Mucosa of stomach (tissue), 1 donor: ENCODE results near the gene WNT8A.

Experiments used
- H3K27me3 ChIP-seq: one replicate; pipeline ENCODE4 v1.7.0; 2013; ENCODE audit warnings: mild to moderate bottlenecking, low read length; ENCODE audit not compliant: control insufficient read depth, insufficient read depth
- H3K36me3 ChIP-seq: one replicate; pipeline ENCODE4 v1.7.0; 2013; ENCODE audit warnings: low read length; ENCODE audit not compliant: control insufficient read depth, insufficient read depth
- H3K4me1 ChIP-seq: one replicate; pipeline ENCODE4 v1.7.0; 2013; ENCODE audit warnings: mild to moderate bottlenecking, low read length; ENCODE audit not compliant: control insufficient read depth, insufficient read depth
- H3K4me3 ChIP-seq: one replicate; pipeline ENCODE4 v1.7.0; 2013; ENCODE audit warnings: low read length
- H3K9ac ChIP-seq: one replicate; pipeline ENCODE4 v1.7.0; 2013; ENCODE audit warnings: mild to moderate bottlenecking, low read length, moderate library complexity
- H3K9me3 ChIP-seq: one replicate; pipeline ENCODE4 v1.7.0; 2013; ENCODE audit warnings: mild to moderate bottlenecking, low read length, moderate library complexity; ENCODE audit not compliant: control insufficient read depth
- donor health status: Pancreatic carcinoma.

Gene WNT8A

DNA sequence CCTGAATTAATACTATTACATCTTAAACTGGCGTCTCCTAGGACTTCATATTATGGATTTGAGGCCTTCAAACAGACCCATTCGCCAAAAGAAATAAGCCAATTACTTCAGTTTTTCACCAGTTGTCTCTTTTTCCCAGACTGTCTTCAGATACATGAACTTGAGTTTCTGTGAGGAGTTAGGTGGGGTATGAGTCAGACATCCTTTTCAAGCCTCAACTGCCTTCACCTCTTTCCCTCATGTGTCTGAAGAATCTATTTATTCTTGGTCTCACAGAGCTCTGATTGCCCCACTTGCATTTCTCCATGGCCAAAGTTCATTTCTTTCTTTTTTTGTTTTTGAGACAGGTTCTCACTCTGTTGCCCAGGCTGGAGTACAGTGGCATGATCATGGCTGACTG, 12.5 kb downstream of the WNT8A start:
- H3K4me1 ChIP-seq: no peaks in the 10 kb centered on the region
- H3K27me3 ChIP-seq: peaks cover 3% of the 10 kb centered on the region
- H3K9me3 ChIP-seq: no peaks in the 10 kb centered on the region
- H3K9ac ChIP-seq: no peak overlapping the region
- H3K4me3 ChIP-seq: no peak overlapping the region
- no peaks in the 10 kb centered on the region for H3K36me3 ChIP-seq

GRCh38 chr5:138096997-138097828, 13.4 kb downstream of the WNT8A start:
- H3K9ac ChIP-seq: no peak overlapping the region
- peaks cover 3% of the 10 kb centered on the region for H3K27me3 ChIP-seq
- no peaks in the 10 kb centered on the region for H3K9me3 ChIP-seq
- no peaks in the 10 kb centered on the region for H3K36me3 ChIP-seq
- H3K4me1 ChIP-seq: no peaks in the 10 kb centered on the region
- H3K4me3 ChIP-seq: no peak overlapping the region

- Histone ChIP-seq H3K4me1 (no peaks in the 10 kb centered on the region), H3K9me3 (no peaks in the 10 kb centered on the region), H3K27me3 (peaks cover 3% of the 10 kb centered on the region), H3K4me3 (no peak overlapping the region), H3K9ac (no peak overlapping the region), H3K36me3 (no peaks in the 10 kb centered on the region)
These were observed 18.9 kb downstream of the WNT8A start for GRCh38 chr5:138102454-138103318.

GRCh38 chr5:138103319-138103637, 19.4 kb downstream of the WNT8A start:
- no peak overlapping the region for H3K4me3 ChIP-seq
- H3K27me3 ChIP-seq: peaks cover 3% of the 10 kb centered on the region
- no peaks in the 10 kb centered on the region for H3K9me3 ChIP-seq
- H3K36me3 ChIP-seq: no peaks in the 10 kb centered on the region
- H3K4me1 ChIP-seq: no peaks in the 10 kb centered on the region
- no peak overlapping the region for H3K9ac ChIP-seq

DNA sequence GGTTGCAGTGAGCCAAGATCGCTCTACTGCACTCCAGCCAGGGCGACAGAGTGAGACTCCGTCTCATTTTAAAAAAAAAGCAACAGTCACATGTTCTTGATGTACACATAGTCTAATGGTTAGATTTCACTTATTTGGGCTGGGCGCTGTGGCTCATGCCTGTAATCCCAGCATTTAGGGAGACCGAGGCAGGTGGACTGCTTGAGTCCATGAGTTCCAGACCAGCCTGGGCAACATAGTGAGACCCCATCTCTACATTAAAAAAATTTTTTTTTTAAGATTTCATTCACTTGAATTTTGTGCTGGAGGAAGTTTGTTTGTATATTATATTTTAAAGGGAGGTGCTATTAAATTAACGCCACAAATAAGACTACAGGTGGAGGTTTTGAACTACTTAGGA, 21.9 kb downstream of the WNT8A start:
- Histone ChIP-seq H3K27me3 (no peaks in the 10 kb centered on the region), H3K9me3 (no peaks in the 10 kb centered on the region), H3K36me3 (no peaks in the 10 kb centered on the region), H3K4me1 (no peaks in the 10 kb centered on the region), H3K4me3 (no peak overlapping the region), H3K9ac (no peak overlapping the region)

DNA sequence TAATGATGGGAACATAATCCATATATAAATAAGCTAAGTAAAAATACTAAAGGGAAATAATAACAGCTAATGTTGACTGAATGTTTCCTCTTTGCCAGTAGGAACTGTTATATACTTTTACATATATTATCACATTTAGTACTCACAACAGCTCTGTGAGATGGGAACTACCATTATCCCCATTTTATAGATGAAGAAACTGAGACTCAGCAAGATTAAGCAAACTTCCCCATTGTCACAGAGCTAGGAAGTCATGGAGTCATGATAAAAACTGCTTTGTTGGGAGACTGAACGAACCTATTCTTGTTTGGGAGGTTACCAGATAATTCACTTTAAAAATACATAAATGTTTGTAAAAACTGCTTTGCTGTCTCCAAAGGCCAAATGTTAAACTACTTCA, 23.4 kb downstream of the WNT8A start:
- Histone ChIP-seq H3K36me3 (no peaks in the 10 kb centered on the region), H3K27me3 (peaks cover 3% of the 10 kb centered on the region), H3K4me1 (no peaks in the 10 kb centered on the region), H3K9me3 (no peaks in the 10 kb centered on the region), H3K9ac (no peak overlapping the region), H3K4me3 (no peak overlapping the region)

GRCh38 chr5:138109463-138110265, 25.8 kb downstream of the WNT8A start:
- H3K4me1 ChIP-seq: no peaks in the 10 kb centered on the region

DNA sequence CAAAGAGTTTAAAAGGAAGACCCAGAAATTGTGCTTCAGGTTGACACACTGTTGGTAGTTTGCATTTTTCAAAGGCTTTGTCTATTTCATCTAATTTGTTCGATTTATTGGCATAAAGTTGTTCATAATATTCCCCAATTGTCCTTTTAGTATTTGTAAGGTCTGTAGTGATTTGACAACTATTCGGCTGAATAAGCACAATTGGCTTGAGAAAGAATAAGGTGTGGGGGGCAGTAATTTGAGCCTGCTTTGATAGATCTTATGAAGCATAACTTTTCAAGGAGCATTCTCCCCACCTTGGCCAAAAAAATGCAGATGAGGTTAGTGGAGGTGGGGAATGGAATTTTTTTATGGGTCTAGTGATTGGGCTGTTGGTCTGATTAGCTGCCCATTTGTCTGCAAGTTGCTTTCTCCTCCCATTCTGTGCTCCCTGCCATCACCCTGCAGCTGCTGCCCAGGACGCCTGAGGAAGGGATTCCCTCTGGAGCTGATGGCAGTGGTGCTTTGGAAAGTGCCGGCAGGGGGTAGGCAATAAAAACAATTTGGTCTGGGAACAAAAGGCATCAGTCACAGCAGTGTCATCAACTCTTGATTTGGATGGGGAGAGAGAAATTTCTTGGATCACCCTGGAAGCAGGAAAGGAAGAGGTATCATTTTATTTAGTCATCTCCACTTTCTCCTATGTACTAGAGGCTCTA, 26.6 kb downstream of the WNT8A start:
- Histone ChIP-seq H3K27me3 (peaks cover 3% of the 10 kb centered on the region), H3K9me3 (no peaks in the 10 kb centered on the region), H3K4me3 (no peak overlapping the region), H3K9ac (no peak overlapping the region), H3K36me3 (no peaks in the 10 kb centered on the region), H3K4me1 (no peaks in the 10 kb centered on the region)

More at GRCh38 chr5:138109463-138110265, 25.8 kb downstream of the WNT8A start:
- H3K36me3 ChIP-seq: no peaks in the 10 kb centered on the region
- peaks cover 3% of the 10 kb centered on the region for H3K27me3 ChIP-seq
- H3K9me3 ChIP-seq: no peaks in the 10 kb centered on the region
- H3K4me3 ChIP-seq: no peak overlapping the region
- H3K9ac ChIP-seq: no peak overlapping the region

- H3K4me3 ChIP-seq: no peak overlapping the region
- no peaks in the 10 kb centered on the region for H3K9me3 ChIP-seq
- H3K4me1 ChIP-seq: no peaks in the 10 kb centered on the region
- no peaks in the 10 kb centered on the region for H3K36me3 ChIP-seq
- H3K27me3 ChIP-seq: peaks cover 3% of the 10 kb centered on the region
- H3K9ac ChIP-seq: no peak overlapping the region
These were observed 27.3 kb downstream of the WNT8A start for GRCh38 chr5:138111181-138111580.

DNA sequence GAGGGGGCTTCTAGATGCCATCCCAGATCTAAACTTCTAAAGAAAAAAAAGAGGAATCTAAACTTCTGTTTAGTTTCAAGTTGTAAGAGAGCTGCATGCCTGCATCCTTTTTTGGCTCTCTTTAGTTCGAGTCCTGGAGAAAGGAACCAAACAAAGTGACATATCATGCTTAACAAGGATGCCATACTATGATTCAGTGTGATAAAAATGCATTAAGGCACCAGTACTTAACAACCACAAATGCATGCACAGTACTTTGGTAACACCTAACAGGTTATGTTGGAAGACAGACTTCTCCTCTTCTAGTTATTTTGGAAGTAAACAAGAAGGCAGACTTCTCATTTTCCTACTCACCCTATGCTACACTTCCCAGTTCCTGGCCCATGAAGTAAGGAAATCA, 28.1 kb downstream of the WNT8A start:
- H3K4me3 ChIP-seq: no peak overlapping the region
- no peaks in the 10 kb centered on the region for H3K36me3 ChIP-seq
- no peaks in the 10 kb centered on the region for H3K9me3 ChIP-seq
- H3K4me1 ChIP-seq: no peaks in the 10 kb centered on the region
- H3K9ac ChIP-seq: no peak overlapping the region
- peaks cover 3% of the 10 kb centered on the region for H3K27me3 ChIP-seq

DNA sequence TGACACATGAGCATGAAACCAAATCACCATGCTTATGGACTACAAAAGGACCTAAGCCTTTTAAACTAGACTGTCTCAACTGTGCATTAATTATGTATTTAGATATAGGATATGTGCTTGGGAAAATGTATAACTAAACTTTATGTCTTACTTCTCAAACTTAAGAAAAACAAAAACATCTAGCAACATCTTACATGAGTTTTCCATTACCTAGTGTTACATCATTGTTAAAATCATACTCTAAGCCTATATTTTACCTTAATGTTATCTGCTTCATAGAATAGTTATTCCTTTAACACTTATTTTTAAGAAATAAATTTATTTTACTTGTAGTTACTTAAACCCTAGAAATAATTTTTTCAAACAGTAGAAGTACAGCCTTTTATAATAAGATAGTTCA, 31.4 kb downstream of the WNT8A start:
- no peak overlapping the region for H3K4me3 ChIP-seq
- H3K36me3 ChIP-seq: no peaks in the 10 kb centered on the region
- peaks cover 3% of the 10 kb centered on the region for H3K27me3 ChIP-seq
- H3K9ac ChIP-seq: no peak overlapping the region
- no peaks in the 10 kb centered on the region for H3K9me3 ChIP-seq
- H3K4me1 ChIP-seq: no peaks in the 10 kb centered on the region
